Measurements from ENCODE around the gene KCNN3.

Gene KCNN3

DNA sequence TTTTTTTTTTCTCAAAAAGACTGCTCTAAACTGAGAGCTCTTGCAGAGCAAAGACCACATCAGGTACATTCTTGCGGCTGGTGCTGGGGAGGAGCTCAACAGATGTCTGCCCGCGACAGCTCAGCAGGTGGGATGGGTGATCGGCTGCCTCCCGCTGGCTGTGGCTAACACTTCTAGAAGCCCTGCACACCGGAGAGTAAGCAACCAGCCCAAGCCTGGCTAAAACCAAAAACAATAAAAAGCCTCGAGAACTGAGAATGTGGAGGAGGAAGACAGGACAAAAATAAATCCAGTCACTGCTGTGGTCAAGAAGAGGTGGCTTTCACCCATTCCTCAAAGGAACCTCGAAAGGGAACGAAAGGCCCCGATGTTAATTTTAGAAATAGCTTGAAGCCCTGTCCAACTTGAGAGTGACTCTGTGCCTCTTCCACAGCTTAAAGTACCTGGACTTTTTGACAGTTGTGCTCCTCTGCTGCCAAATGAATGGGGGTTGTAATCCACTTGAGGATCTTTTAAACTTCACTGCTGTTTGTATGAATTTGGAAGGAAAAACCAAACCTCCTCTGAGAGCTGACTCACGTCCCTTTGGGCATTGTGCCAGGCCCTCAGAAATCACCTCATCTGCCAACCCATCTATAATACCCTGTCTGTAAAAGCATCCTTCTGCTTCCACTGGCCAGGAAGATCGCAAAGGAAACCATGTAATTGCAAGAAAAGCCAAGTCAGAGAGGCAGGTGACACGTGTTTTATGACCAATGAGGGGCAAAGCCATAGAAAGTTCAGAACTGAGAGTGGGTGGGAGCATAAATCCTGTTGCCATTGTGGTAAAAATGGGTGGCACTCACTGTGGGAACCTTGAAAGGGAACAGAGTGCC is 78.6 kb downstream of the KCNN3 start:
- peak; percentile 58 for DNase-seq (ENCODE audit: low spot score)

DNA sequence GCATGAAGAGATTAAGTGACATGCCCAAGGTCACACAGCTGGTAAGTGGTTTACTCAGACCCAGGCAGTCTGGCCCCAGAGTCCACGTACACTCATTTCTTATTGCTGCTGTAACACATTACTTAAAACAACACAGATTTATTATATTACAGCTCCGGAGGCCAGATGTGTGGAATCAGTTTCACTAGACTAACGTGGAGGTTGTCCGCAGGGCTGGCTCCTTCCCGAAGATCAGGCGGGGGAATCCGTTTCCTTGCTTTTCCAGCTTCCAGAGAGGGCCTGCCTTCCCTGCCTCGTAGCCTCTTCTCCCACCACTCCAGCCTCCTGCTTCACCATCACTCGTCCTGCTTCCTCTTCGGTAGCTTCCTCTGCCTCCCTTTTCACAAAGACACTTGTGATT is 81.2 kb downstream of the KCNN3 start:
- no peak for DNase-seq (ENCODE audit: low spot score)

- no peak for DNase-seq (ENCODE audit: low spot score)
These were observed 81.8 kb downstream of the KCNN3 start for GRCh38 chr1:154788110-154788870.

- no peak for DNase-seq (ENCODE audit: low spot score)
These were observed 83.1 kb downstream of the KCNN3 start for GRCh38 chr1:154786804-154787570.

- peak; percentile 46 for DNase-seq (ENCODE audit: low spot score)
These were observed 85.1 kb downstream of the KCNN3 start for GRCh38 chr1:154784924-154785531.

DNA sequence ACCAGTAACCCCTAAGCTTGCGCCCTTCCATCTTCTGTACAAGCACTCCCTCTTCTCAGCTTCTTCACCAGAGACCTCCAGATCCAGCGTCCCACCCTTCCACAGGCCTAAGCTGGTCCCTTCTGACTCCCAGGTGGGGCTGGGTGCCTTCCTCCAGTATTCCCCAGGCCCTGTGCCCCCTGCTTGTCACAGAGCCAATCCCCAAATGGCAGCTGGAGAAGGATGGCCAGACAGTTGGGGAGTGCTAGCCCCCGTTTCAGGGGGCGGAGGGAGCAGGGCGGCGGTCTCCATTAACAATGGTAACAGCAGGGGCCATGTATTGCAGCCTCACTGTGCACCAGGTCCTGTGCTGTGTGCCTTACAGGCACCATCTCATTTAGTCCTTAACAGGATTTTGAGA is 85.7 kb downstream of the KCNN3 start:
- DNase-seq (ENCODE audit: low spot score) = no peak

GRCh38 chr1:154783976-154784375 is 86.1 kb downstream of the KCNN3 start:
- no peak for DNase-seq (ENCODE audit: low spot score)

DNA sequence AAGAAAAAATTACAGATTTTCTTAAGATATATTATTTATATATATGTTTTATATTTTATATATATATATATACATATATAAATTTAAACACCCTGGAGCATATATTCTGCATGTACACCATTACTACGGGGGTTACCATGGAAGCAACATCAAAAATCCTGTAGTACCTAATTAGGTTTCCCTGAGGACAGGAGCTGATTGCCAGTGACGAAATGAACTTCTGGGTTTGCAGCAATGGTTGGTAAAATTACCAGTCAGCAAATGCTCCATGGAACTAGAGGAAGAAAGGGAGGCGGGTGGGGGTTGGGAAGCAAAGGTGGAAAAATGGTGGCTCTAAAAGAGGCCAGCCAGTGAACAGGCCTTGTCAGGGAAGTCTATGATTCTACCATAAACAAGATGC is 89.5 kb downstream of the KCNN3 start:
- DNase-seq (ENCODE audit: low spot score) = no peak

DNA sequence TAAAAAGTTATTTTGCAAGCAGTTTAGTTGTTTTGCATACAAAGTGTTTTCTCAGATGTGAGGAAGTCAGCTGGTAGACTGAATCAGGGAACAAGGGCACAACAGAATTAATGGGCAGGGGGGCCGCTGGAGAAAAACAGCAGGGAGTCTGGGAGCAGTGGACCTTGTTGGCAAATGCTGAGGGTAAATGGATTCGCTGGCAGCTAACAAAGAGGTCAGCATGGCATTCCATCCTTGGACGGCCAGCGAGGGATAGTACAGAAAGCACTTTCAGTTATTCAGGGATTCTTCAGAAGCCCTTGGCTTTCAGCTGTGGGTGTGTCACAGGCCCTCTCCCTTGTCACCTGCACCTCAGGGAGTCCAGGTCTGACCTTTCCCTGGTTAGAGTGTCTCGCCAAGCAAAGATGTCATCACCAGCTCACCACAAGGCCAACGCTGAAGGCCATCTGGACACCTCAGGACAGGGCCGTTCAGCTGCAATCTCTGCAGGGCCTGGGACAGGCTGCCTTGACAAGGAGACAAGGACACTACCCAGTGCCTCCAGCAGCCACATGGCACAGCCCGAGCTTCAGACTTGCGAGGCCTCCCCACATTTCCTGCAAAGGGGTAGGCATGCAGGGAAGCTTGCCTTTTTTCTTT is 90.4 kb downstream of the KCNN3 start:
- no peak for DNase-seq (ENCODE audit: low spot score)

- DNase-seq (ENCODE audit: low spot score) = no peak
These were observed 91.1 kb downstream of the KCNN3 start for GRCh38 chr1:154778944-154779343.

DNA sequence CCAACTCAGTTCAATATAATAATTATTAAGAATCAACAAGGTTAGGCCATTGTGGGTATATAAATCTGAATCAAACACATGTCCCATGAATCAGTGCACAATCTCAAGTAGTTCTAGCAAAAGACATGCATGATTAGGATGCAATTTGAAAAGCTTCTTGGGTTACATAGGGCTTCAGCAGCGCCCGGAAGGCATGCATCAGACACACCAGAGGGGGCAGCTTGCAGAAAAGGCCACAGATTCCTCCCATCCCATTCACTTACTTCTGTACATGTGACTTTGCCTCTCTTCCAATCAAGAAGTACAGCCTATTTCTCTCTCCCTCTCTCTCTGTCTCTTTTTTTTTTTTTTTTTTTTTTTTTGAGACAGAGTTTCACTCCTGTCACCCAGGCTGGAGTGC is 91.8 kb downstream of the KCNN3 start:
- DNase-seq (ENCODE audit: low spot score) = no peak

DNA sequence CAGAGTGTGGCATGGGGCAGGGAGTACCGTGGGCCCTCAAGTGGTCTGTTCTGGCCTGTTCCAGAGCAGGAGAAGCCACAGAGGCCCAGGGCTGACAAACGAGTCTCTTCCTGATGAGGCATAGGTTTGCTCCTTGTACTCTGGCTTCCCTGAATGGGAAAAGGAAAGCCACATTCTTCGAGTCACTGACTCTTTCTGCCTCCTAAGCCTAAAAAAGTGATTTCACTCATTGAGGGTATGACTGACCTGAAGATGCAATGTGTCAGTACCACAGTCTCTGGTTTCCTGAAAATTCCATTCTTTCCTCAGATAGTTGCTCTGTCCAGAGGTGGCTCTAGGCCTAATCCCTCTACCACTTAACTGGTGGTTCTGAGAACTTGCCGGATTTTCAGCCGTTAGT is 92.3 kb downstream of the KCNN3 start:
- DNase-seq (ENCODE audit: low spot score) = no peak

DNA sequence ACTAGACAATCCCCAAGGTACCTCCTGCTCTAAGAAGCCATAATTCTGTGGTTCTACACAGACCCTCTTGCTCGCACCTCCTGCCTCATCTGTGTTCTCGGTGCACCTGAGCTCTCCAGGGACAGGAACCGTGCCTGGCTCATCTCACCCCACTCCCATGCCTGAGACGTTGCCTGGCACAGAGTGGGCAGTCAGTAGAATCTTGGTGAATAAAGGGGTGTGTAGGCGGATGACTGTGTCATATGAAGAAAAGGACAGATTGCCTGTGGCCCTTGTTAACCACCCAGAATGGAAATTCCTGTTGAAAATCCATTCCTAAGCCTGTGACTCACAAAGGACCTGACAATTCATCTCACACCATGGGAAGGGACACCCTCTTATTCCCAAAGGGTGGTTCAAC is 92.9 kb downstream of the KCNN3 start:
- no peak for DNase-seq (ENCODE audit: low spot score)

DNA sequence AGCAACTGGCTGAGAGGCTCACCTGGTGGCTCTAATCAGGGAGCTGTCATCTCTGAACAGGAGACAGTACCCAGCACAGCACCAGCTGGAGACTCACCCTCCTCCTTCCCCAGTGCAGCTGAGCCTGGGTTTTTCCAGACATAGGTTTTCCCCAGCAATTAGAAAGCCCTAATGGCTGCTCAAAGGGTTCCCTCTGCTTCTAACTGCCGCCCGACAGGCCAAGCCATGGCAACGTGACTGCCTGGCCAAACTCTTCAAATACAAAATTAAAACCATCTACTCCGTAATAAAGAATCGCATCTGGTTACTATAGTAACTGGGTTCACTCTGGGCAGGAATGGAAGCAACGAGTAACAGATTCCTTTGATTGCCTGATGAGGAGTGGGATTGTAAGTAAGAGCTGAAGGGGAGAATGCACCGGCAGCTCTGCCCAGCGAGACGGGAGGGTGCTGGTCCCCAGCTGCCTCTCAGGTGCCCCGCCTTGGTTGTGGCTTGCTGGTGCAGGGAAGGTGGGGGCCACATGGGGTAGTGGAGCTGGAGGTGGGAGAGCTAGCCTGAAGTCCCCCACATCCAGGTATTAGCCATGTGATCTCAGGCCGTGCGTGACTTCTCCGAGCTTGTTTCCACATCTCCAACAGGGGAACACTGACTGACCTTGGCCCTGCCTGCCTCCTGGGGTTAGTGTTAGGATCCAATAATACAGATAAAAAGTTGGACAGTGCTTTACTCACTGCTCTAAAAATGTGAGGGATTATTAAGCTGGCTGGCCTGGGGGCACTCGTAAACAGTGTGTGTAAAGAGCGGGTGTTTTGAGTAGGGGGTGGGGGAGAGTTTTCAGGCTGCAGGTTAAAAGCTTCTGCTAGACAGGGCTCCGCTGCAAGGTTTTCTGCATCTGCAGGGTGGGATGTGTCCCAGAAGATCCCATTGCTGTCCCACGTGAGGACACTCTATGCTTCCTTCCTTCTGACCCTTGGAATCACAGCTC is 94.2 kb downstream of the KCNN3 start:
- DNase-seq (ENCODE audit: low spot score) = no peak

DNA sequence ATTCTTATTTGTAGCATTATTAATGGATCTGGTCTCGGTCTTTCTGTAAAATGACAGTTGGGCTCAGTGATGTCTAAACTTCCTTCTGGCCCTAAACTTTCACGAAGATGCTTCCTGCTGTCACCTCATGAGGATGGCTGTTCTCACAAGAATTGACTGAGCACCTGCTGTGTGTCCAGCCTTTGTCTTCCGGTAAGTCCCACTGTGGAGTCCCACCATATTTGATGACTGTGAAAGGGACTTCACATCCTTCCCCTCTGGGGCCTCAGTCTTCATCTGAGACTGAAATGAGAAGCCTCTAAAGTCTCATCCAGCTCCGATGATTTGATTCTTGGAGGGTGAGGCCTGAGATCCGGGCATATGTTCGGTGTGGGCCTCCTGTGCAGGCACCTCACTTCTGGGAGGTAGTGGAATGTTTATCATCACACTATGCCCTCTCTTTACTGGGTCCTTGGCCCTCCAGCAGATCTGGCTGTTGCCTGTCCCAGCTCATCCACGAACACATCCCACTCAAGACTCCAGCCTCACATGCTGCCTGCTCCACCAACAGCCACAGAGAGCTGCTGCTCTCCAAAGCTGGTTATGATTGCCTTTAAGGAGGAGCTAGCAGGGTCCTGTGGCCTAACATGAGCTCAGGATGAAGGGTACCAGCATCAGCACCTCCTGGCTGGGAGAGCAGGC is 95.8 kb downstream of the KCNN3 start:
- no peak for DNase-seq (ENCODE audit: low spot score)

GRCh38 chr1:154773551-154773950 is 96.5 kb downstream of the KCNN3 start:
- no peak for DNase-seq (ENCODE audit: low spot score)

DNA sequence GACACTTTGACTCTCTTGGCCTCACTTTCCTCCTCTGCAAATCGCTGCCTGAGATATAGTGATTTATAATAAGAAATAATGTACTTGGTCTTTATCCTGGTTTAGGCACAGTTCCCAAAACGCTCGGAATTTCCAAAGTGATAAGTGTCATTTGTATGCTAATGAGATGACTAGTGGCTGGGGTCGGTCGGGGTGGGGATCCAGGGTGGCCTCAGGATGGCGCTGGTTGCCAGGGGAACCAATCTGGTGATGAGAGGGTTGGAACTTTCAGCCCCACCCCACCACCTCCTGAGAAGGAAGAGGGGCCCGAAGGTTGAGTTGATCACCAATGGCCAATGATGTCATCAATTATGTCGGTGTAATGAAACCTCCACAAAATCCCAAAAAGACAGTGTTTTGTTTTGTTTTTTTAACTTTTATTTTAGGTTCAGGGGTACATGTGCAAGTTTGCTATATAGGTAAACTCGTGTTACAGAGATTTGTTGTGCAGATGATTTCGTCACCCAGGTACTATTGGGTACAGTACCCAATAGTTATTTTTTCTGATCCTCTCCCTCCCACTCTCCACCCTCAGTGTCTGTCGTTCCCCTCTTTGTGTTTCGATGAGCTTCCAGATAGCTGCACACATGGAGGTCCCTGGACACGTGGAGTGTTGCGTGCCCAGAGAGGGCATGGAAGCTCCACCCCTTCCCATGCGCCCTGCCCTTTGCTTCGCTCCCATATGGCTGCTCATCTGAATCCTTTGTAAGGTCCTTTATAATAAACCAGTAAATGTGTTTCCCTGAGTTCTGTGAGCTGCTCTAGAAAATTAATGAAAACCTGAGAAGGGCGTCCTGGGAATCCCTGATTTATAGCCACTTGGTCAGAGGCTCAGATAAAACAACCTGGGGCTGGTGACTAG is 97.2 kb downstream of the KCNN3 start:
- DNase-seq (ENCODE audit: low spot score) = no peak

- DNase-seq (ENCODE audit: low spot score) = no peak
These were observed 98.0 kb downstream of the KCNN3 start for GRCh38 chr1:154772056-154772455.

All from kidney capillary endothelial cell (primary cell).